GM21515 (cell line): ENCODE results near the gene CDC45.

ENCODE experiments used
- ATAC-seq: cut with Tn5 transposase; IDR thresholded peaks from one replicate; pipeline ENCODE4 v1.9.1; 2021; ENCODE audit not compliant: unreplicated experiment

Gene CDC45

GRCh38 chr22:19492504-19493174, 12.9 kb downstream of the CDC45 start:
- ATAC-seq: no peak

DNA sequence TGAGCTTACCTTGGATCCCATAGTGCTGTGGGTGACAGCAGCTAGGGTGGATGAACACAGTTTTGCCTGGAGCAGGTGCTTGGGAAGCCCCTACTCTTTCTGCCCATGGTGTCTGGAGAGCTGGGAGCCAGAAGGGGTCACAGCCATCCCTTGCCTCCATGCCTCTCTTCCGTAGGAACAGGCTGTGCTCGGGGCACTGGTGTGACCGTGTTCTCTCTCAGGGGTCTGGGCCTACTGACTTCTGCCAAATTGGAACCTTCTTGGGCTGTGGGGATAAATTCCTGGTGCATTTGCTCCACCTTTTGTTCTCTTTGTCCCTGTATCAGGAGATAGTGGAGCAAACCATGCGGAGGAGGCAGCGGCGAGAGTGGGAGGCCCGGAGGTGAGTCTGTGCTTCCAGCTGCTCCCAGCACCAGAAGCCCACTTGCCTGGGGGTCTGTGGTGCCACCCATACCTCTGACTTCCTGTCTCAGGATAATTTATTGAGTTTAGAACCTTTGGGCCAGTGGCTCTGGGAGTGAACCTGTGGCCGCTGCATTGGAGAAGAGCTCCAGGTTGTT, 14.4 kb downstream of the CDC45 start:
- no peak for ATAC-seq

GRCh38 chr22:19494676-19495173, 15.0 kb downstream of the CDC45 start:
- ATAC-seq: no peak

DNA sequence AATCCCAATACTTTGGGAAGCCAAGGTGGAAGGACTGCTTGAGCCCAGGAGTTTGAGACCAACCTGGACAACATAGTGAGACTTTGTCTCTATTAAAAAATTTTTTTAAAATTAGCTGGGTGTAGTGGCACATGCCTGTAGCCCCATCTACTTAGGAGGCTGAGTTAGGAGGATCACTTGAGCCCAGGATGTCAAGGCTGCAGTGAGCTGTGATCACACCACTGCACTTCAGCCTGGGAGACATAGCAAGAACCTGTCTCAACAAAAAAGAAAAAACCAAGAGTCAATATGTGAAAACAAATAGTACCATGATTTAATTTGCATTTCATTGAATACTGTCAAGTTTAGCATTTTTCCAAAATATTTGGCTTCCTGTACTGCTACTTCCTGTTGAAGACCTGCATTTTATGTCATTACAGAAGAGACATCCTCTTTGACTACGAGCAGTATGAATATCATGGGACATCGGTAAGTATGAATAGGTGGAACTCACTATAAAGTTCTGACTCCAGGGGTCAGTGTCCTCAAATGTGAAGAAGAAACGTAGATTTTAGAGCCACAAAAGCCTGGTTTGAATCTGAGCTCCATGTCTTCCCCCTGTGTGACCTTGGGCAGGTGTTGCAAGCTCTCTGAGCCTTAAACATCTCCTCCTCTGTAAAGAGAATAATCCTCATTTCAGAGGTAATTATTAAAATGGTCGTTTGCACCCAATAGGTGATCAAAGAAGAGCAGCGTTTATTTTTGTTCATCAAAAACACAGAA, 16.0 kb downstream of the CDC45 start:
- ATAC-seq: no peak

DNA sequence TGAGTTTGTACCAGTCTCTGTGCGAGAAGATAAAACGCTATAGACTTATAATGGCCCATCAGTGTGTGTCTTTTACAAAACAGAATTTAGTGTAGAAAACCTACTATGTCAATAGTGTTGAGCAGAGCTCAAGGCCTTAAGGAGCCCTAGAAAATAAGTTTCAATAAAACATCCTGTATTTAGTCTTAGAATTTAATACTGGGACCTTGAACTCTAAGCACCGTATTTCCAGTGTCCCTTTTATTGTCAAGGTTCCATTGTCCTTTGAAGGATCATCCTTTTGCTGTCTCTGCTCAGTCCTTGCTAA, 16.6 kb downstream of the CDC45 start:
- ATAC-seq: no peak

DNA sequence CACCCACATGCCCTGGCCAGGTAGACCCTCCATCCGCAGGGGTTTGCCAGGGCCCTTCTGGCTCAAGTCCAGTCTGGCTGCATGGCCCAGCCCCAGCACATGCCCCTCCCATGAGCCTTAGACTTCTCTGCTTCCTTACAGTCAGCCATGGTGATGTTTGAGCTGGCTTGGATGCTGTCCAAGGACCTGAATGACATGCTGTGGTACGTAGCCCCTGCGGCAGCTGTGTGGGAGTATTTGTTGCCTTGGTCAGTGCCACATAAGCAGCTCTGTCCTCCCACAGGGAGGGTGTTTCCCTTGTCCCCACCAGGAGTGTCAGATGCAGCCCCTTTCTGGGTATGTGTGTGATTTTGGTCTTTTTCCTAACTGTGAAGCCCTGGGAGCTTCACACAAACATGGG, 17.5 kb downstream of the CDC45 start:
- no peak for ATAC-seq

DNA sequence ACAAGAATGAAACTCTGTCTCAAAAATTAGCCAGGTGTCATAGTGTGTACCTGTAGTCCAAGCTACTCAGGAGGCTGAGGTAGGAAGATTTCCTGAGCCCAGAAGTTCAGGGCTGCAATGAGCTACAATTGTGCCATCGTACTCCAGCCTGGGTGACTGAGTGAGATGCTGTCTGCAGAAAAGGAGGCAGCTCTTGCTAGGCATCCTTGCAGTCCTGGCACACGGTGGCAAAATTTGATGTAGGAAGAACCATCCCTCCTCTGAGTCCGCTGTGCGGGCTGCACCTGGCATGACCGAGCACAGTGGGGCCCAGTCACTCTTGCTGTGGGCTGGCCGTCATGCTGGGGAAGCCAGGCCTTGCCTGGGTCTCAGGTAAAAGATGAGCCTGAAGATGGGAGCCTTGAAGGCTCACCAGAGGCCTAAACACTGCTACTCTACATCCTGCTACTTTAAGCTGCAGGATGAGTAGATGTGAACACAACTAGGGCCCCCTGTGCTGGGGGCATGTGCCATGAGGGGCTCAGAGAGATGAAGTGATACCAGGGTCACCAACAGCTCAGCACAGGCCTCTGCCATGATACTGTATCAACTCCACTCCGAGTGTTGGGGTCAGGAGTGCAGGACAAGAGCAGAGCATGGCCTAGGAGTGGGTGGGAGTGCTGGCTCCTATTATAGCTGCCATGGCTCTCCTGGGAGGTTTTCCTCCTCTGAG, 18.6 kb downstream of the CDC45 start:
- no peak for ATAC-seq

- no peak for ATAC-seq
These were observed 19.1 kb downstream of the CDC45 start for GRCh38 chr22:19498866-19499190.

DNA sequence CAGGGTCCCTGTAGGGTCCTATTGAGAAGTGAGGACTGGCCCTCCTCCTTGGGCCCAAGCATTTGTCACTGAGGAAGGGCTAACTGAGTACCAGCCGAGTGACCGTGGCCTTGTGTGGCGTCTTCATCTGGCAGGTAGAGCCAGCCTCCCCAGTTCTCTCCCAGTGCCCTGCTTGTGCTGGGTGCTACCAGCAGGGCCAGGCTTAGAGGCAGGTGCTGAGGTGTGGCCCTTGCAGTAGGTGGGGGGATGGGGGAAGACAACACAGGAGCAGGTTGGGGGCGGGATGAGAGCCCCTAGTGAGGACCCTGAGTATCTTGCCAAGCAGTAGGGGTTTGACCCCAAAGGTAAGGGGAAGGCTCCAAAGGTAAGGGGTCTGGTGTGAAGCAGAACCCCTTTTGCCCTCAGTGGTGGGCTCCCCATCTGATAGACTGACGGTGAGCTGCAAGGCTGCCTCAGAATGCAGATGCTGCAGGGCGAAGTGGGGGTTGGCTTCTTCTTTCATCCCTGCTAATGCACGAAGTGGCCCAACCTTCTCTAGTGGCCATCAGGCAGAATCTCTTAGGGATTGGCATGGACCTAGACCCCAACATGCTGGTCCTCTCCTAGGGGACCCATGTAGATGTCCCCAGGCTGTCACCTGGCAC, 19.6 kb downstream of the CDC45 start:
- ATAC-seq: no peak

- ATAC-seq: no peak
These were observed 20.1 kb downstream of the CDC45 start for GRCh38 chr22:19499880-19500242.

DNA sequence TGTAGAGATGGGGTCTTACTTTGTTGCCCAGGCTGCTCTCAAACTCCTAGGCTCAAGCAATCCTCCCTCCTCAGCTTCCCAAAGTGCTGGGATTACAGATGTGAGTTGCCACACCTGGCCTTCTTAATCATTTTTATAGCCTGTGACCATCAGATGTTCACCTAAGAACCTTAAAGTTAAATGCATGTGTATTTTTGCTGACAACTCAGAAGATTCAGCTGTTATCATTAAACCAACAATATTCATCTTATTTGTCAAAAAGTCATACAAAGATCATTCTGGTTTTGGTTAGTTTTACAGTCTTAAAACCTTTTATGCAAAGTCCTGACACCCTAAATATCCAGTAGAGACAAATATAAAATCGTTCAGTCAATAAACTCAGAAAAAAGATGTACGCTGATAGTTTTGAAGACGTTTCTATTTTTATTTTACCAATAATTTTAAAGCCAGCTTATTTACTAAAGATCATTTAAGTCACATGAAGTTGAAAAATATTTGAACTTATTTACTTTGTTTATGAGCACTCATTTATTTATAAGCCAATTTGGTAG, 22.3 kb downstream of the CDC45 start:
- ATAC-seq: no peak

- ATAC-seq: no peak
These were observed 23.6 kb downstream of the CDC45 start for GRCh38 chr22:19503367-19503766.

GRCh38 chr22:19503869-19504268, 24.1 kb downstream of the CDC45 start:
- no peak for ATAC-seq

GRCh38 chr22:19504900-19505734, 25.4 kb downstream of the CDC45 start:
- ATAC-seq: no peak

GRCh38 chr22:19505735-19506126, 26.0 kb downstream of the CDC45 start:
- no peak for ATAC-seq

DNA sequence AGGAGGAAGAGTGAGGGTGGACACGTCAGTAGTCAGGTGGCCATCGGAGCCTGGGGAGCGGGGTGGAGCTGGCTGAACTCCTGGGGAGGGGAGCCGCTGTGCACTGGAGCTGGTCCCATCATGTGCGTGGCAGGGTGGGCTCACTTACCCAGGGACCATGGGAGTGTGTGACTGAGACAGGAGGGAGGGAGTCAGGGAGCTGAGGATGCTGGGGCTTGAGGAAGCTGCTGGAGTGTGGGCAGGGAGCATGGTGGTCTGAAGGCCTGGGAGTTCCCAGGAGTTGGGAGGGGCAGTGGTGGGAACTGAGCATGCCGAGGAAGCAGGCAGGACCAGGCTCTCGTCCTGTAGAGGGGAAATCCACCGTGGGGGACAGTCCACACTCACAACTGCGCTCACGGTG, 26.5 kb downstream of the CDC45 start:
- no peak for ATAC-seq

GRCh38 chr22:19507534-19507861, 27.8 kb downstream of the CDC45 start:
- ATAC-seq: no peak

DNA sequence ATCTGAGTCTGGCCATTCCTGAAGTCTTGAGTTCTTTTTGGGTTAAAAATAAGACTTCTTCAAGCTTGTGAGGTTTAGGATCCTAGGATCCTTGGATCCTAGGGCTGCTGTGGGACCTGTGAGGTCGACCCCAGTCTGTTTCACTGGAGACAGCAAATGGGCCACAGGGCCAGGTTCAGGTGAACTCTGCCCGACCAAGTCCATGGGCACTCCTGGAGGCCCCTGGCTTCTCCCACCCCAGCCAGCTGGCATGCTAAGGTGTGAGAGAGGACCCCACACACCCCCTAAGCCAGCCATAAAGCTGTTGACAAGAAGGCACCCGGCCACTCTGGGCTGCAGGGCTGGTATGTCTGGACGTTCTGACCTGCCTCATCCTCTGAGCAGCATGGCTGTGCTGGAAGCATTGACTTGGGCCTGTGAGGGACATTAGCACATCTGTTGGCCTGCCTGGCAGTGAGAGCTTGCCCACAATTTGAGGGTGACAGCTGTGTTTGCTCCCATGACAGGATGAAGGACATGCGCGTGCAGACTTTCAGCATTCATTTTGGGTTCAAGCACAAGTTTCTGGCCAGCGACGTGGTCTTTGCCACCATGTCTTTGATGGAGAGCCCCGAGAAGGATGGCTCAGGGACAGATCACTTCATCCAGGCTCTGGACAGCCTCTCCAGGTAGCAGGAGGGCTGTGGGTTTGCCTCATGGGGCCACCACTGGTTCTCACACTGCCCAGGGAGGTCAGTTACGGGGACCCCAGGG, 28.5 kb downstream of the CDC45 start:
- no peak for ATAC-seq

DNA sequence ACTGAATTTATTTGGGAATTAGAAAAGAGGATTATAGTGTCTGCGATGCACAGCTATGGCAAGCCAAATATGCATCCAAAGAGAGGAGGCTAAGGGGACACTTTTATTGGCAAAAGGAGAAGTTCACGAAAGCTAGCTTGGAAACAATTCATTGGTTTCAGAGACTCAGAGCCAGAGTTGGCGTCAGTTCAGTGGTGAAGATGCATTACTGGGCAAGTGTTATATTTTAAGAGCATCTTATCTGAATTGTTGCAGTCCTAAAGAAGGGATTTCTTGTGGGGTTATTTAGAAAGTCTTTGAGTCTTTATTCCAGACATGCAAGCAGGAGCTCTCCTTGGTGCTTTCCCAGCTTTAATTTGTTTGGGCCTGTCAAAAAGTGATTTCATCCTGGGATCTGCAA, 29.5 kb downstream of the CDC45 start:
- ATAC-seq: no peak

DNA sequence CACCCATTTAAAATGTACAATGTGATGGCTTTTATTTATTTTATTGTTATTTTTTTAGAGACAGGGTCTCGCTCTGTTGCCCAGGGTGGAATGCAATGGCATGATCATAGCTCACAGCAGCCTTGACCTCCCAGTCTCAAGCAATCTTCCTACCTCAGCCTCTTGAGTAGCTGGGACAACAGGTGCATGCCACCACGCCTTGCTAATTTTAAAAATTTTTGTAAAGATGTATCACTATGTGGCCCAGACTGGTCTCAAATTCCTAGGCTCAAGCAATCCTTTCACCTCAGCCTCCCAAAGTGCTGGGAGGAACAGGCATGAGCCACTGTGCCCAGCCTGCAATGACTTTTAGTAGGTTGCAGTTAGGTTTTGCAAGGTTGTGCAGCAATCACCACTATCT, 30.2 kb downstream of the CDC45 start:
- no peak for ATAC-seq
